ENCODE data around the gene SPTB. TPM values are rescaled to one million over a fixed set of nuclear protein-coding genes. Genes with fewer than 3 reads are reported as not detected.

SPTB gene
- polyA plus RNA-seq, 1 experiment, result 0.01 TPM

DNA sequence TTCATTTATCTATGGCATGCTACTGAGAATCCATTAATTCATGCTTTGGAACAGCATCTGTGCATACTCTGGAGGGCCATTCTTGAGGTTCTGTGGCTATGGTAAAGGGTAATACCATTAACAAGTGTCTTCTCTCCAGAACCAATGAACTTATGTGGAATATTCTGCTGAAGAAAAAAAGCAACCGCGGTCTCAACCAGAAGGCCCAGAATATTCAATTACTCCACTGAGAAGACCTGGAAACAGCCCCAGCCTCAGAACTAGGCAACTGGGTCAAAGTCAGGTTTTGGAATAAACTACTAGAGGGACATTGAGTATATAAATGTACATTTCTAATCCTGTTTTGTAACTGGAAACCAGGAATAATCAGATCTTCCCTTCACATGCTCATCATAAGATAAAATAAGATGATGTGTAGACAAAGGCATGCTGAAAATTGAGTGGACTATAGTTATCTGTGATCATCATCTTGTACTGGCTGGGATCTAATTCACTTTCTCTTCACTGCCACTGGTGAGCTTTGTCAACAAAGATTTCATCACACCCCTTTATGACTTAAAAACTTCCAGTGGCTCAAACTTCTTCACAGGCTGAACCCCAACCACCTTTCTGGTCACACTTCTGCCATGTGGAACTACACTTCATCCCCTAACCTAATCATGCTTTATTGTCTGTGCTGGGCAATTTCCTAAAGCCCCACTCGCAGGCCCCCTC is 6.0 kb downstream of the SPTB start:
- ChIA-PET POLR2A (no interaction called here), CTCF (no interaction called here)
- Histone ChIP-seq H3K27ac (ENCODE audit: low read depth, low read length) (no peak overlapping the region), H3K27me3 (ENCODE audit: control insufficient read depth, insufficient read depth, low read length) (peaks cover 49% of the 10 kb centered on the region), H3K9me3 (ENCODE audit: control insufficient read depth, insufficient read depth, low read length) (peaks cover 5% of the 10 kb centered on the region; the same call in 1 of the 2 replicates), H3K4me3 (ENCODE audit: low read depth, low read length) (no peak overlapping the region)
- DNase-seq (ENCODE audit: low read depth, low spot score), result no peak
- TF ChIP-seq, protein P1, sequence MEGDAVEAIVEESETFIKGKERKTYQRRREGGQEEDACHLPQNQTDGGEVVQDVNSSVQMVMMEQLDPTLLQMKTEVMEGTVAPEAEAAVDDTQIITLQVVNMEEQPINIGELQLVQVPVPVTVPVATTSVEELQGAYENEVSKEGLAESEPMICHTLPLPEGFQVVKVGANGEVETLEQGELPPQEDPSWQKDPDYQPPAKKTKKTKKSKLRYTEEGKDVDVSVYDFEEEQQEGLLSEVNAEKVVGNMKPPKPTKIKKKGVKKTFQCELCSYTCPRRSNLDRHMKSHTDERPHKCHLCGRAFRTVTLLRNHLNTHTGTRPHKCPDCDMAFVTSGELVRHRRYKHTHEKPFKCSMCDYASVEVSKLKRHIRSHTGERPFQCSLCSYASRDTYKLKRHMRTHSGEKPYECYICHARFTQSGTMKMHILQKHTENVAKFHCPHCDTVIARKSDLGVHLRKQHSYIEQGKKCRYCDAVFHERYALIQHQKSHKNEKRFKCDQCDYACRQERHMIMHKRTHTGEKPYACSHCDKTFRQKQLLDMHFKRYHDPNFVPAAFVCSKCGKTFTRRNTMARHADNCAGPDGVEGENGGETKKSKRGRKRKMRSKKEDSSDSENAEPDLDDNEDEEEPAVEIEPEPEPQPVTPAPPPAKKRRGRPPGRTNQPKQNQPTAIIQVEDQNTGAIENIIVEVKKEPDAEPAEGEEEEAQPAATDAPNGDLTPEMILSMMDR (IDR thresholded peaks at IDR 0.05; ENCODE audit: low read depth, low read length), result no peak

DNA sequence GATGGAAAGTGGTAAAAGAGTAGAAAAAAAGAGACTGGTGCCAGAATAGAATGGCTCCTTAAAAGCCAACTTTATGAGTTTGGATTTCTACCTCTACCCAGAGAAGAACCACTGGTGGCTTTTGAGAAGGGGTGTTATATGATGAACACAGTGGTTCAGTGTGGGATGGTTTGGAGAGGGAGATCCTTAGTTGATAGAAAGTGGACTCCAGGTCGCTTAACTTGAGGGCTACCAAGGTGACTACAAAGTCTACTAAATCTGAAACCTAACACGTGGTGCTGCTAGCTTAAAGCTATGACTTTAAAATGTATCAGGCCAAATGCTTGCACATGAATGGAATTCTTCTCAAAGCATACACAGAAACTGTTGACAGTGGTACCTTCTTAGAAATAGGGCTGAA is 8.4 kb downstream of the SPTB start:
- H3K27ac ChIP-seq (ENCODE audit: low read depth, low read length), result no peak overlapping the region
- no peak for DNase-seq (ENCODE audit: low read depth, low spot score)
- peaks cover 5% of the 10 kb centered on the region; the same call in 1 of the 2 replicates for H3K9me3 ChIP-seq (ENCODE audit: control insufficient read depth, insufficient read depth, low read length)
- ChIA-PET CTCF (no interaction called here), POLR2A (no interaction called here)
- peaks cover 37% of the 10 kb centered on the region for H3K27me3 ChIP-seq (ENCODE audit: control insufficient read depth, insufficient read depth, low read length)
- H3K4me3 ChIP-seq (ENCODE audit: low read depth, low read length), result no peak overlapping the region
- TF ChIP-seq, protein P1 (IDR thresholded peaks at IDR 0.05; ENCODE audit: low read depth, low read length), result no peak

DNA sequence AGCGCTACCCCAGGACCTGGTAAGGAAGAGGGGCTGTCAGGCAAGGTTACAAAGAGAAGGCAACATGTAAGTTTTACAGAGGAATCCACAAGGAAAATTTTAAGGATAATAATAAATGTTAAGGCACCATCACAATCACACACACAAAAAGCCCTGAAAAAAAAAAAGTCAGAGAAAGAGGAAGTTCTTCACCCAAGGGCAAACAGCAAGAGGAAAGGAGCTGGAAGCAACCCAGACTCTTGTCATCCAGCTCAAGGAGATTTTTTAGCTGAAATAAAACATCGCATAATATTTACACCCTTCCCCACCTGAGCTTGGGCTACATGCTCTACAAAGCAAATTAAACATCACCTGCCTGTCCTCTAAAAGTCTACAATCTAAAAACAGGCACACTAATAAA is 9.5 kb downstream of the SPTB start:
- Histone ChIP-seq H3K27ac (ENCODE audit: low read depth, low read length) (no peak overlapping the region), H3K27me3 (ENCODE audit: control insufficient read depth, insufficient read depth, low read length) (peaks cover 38% of the 10 kb centered on the region), H3K4me3 (ENCODE audit: low read depth, low read length) (no peak overlapping the region), H3K9me3 (ENCODE audit: control insufficient read depth, insufficient read depth, low read length) (peaks cover 5% of the 10 kb centered on the region; the same call in 1 of the 2 replicates)
- no peak for DNase-seq (ENCODE audit: low read depth, low spot score)
- TF ChIP-seq, protein P1 (IDR thresholded peaks at IDR 0.05; ENCODE audit: low read depth, low read length), result no peak
- POLR2A ChIA-PET, result no interaction called here
- CTCF ChIA-PET, result interaction anchor here (1.0 to 2.2 kb wide), 3 partner anchors 22 to 41 kb away, joined by 3 to 10 read pairs (median 3); no protein-coding TSS in a partner anchor

DNA sequence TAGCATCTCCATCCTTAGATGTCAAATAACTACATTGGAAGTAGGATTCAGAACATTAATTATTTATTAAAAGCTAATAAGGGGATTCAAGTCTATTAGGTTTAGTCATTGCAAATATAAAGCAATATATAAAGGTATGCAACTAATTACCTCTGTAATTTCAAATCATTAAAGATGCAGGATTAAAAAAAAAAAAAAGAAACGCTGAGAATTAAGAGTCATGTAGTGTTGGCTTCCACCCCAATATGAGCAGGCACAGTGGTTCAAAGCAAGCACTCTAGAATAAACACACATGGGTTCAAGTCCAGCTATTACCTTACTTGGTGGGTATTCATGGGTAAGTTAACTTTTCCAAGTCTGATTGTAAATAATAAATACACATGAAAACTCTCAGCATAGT is 10.9 kb downstream of the SPTB start:
- H3K4me3 ChIP-seq (ENCODE audit: low read depth, low read length), result no peak overlapping the region
- POLR2A ChIA-PET, result no interaction called here
- CTCF ChIA-PET, result interaction anchor here (1.5 to 2.2 kb wide), 2 partner anchors 23 to 46 kb away, joined by 4 to 10 read pairs; no protein-coding TSS in a partner anchor

DNA sequence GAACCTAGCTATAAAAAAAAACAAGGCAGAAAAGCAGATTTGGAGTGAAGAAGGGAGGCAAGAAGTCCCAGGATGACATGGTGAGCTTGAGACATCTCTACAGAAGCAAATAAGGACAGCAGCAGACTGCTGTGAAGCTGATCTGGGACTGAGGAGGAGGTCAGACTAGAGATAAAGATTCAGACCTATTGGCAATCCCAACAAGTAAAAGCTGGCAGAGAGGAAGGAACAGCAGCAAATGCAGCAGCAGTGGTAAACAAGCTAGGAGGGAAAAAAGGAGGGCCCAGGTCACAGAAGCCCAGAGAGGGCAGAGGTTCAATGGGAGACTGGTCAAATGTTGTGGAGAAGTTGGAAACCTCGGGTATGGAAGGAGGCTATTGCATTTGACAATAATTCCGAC is 11.3 kb downstream of the SPTB start:
- DNase-seq (ENCODE audit: low read depth, low spot score), result no peak
- peaks cover 40% of the 10 kb centered on the region for H3K27me3 ChIP-seq (ENCODE audit: control insufficient read depth, insufficient read depth, low read length)
- POLR2A ChIA-PET, result no interaction called here
- TF ChIP-seq, protein P1 (IDR thresholded peaks at IDR 0.05; ENCODE audit: low read depth, low read length), result no peak
- no peak overlapping the region for H3K27ac ChIP-seq (ENCODE audit: low read depth, low read length)
- H3K9me3 ChIP-seq (ENCODE audit: control insufficient read depth, insufficient read depth, low read length), result peaks cover 5% of the 10 kb centered on the region; the same call in 1 of the 2 replicates
- no peak overlapping the region for H3K4me3 ChIP-seq (ENCODE audit: low read depth, low read length)
- CTCF ChIA-PET, result interaction anchor here (0.7 to 2.2 kb wide), 5 partner anchors 23 to 562 kb away, joined by 3 to 10 read pairs (median 4); no protein-coding TSS in a partner anchor

More for the DNA sequence above, 10.9 kb downstream of the SPTB start:
- Histone ChIP-seq H3K27ac (ENCODE audit: low read depth, low read length) (no peak overlapping the region), H3K27me3 (ENCODE audit: control insufficient read depth, insufficient read depth, low read length) (peaks cover 40% of the 10 kb centered on the region), H3K9me3 (ENCODE audit: control insufficient read depth, insufficient read depth, low read length) (peaks cover 5% of the 10 kb centered on the region; the same call in 1 of the 2 replicates)
- TF ChIP-seq, protein P1 (IDR thresholded peaks at IDR 0.05; ENCODE audit: low read depth, low read length), result no peak
- no peak for DNase-seq (ENCODE audit: low read depth, low spot score)

All from AG04450 (cell line).